ENCODE measurements around the gene PHACTR1. TPM values are rescaled to one million over a fixed set of nuclear protein-coding genes. Genes with fewer than 3 reads are reported as not detected.

PHACTR1 gene
- polyA plus RNA-seq, 1 of the 3 experiments (the other 2 are of a cell fraction), result 0.12 TPM

GRCh38 chr6:13314806-13315205 is 598.2 kb downstream of the PHACTR1 start:
- H3F3A ChIP-seq (replicated peaks; ENCODE audit: insufficient read depth), result no peaks in the 10 kb centered on the region
- TF ChIP-seq FOXJ3 (CRISPR knock-in tag; IDR thresholded peaks at IDR 0.05), result no peak
- TF ChIP-seq GATA2 (CRISPR knock-in tag; IDR thresholded peaks at IDR 0.05), result no peak
- TF ChIP-seq NFIC (IDR thresholded peaks at IDR 0.05; ENCODE audit: borderline replicate concordance), result no peak
- no peak for TF ChIP-seq TCF12 (IDR thresholded peaks at IDR 0.05)
- TF ChIP-seq SMC3 (IDR thresholded peaks at IDR 0.05; ENCODE audit: low read depth, low read length), result no peak
- TF ChIP-seq POLR2AphosphoS5 (IDR thresholded peaks at IDR 0.05; ENCODE audit: low read depth, low read length), result no peak
- TF ChIP-seq TEAD4 (IDR thresholded peaks at IDR 0.05; ENCODE audit: borderline replicate concordance, insufficient read depth), result no peak
- TF ChIP-seq RXRA (IDR thresholded peaks at IDR 0.05; ENCODE audit: borderline replicate concordance, low read depth), result no peak
- TF ChIP-seq FOXM1 (IDR thresholded peaks at IDR 0.05; ENCODE audit: low read depth), result no peak
- TF ChIP-seq MEF2A (IDR thresholded peaks at IDR 0.05; ENCODE audit: borderline replicate concordance, low read depth), result no peak
- TF ChIP-seq FOSL2 (IDR thresholded peaks at IDR 0.05; ENCODE audit: borderline replicate concordance, low read depth), result no peak
- TF ChIP-seq RCOR1 (IDR thresholded peaks at IDR 0.05; ENCODE audit: low read length), result no peak
- no peak for TF ChIP-seq GABPA (IDR thresholded peaks at IDR 0.05; ENCODE audit: low read depth)
- POLR2A ChIA-PET, result no interaction called here

GRCh38 chr6:13315896-13316295 is 599.3 kb downstream of the PHACTR1 start:
- Histone ChIP-seq H3K4me1 (ENCODE audit: control insufficient read depth in 1 of 2, insufficient read depth in 2 of 2, low read depth in 1 of 2, low read length in 1 of 2) (no peaks in the 10 kb centered on the region), H3K9me3 (no peaks in the 10 kb centered on the region), H3F3A (replicated peaks; ENCODE audit: insufficient read depth) (no peaks in the 10 kb centered on the region), H3K36me3 (replicated peaks in 1 of 2; ENCODE audit: control insufficient read depth in 1 of 2, insufficient read depth in 2 of 2, low read length in 1 of 2) (peaks cover 81 to 82% of the 10 kb centered on the region in 2 experiments), H2AFZ (ENCODE audit: low read depth) (no peak overlapping the region), H3K79me2 (ENCODE audit: insufficient read depth) (no peaks in the 10 kb centered on the region; the same call in 1 of the 2 replicates), H3K9me2 (no peaks in the 10 kb centered on the region), H3K9ac (no peak overlapping the region), H4K20me1 (ENCODE audit: insufficient read depth) (no peaks in the 10 kb centered on the region), H3K4me2 (no peak overlapping the region), H3K4me3 (ENCODE audit: low read depth in 2 of 2, low read length in 1 of 2) (no peak overlapping the region), H3K27ac (ENCODE audit: low read depth in 2 of 2, low read length in 1 of 2) (no peak overlapping the region), H3K27me3 (ENCODE audit: insufficient read depth) (no peaks in the 10 kb centered on the region)
- no peak for DNase-seq
- 90% methylated on average over 5 of the region's 5 CpGs for WGBS (ENCODE audit: low lambda C conversion rate)
- CTCF ChIA-PET, result no interaction called here
- POLR2A ChIA-PET, result interaction anchor here (0.6 kb wide), 1 partner anchor 73 kb away, joined by 3 read pairs; no protein-coding TSS in a partner anchor
- no peak for TF ChIP-seq TAF1 (IDR thresholded peaks at IDR 0.05; ENCODE audit: borderline replicate concordance, low read depth, low read length)
- TF ChIP-seq SIN3A (IDR thresholded peaks at IDR 0.05; ENCODE audit: borderline replicate concordance, low read depth, low read length), result no peak
- no peak for TF ChIP-seq ZBTB33 (IDR thresholded peaks at IDR 0.05; ENCODE audit: borderline replicate concordance, low read depth)
- TF ChIP-seq RXRA (IDR thresholded peaks at IDR 0.05; ENCODE audit: borderline replicate concordance, low read depth), result no peak
- no peak for TF ChIP-seq CHD2 (IDR thresholded peaks at IDR 0.05; ENCODE audit: low read length, partially characterized antibody)
- no peak for TF ChIP-seq IRF3 (IDR thresholded peaks at IDR 0.05; ENCODE audit: low read depth, low read length)

More at GRCh38 chr6:13314806-13315205, 598.2 kb downstream of the PHACTR1 start:
- Histone ChIP-seq H3K4me2 (no peak overlapping the region), H3K36me3 (replicated peaks in 1 of 2; ENCODE audit: control insufficient read depth in 1 of 2, insufficient read depth in 2 of 2, low read length in 1 of 2) (peaks cover 75 to 79% of the 10 kb centered on the region in 2 experiments), H2AFZ (ENCODE audit: low read depth) (no peak overlapping the region), H3K79me2 (ENCODE audit: insufficient read depth) (no peaks in the 10 kb centered on the region; the same call in 1 of the 2 replicates), H3K4me1 (ENCODE audit: control insufficient read depth in 1 of 2, insufficient read depth in 2 of 2, low read depth in 1 of 2, low read length in 1 of 2) (no peaks in the 10 kb centered on the region), H3K9me3 (no peaks in the 10 kb centered on the region), H3K27ac (ENCODE audit: low read depth in 2 of 2, low read length in 1 of 2) (no peak overlapping the region), H3K4me3 (ENCODE audit: low read depth in 2 of 2, low read length in 1 of 2) (no peak overlapping the region), H4K20me1 (ENCODE audit: insufficient read depth) (no peaks in the 10 kb centered on the region), H3K27me3 (ENCODE audit: insufficient read depth) (no peaks in the 10 kb centered on the region), H3K9me2 (no peaks in the 10 kb centered on the region), H3K9ac (no peak overlapping the region)
- DNase-seq, result no peak
- CTCF ChIA-PET, result interaction anchor here (1.0 to 1.7 kb wide), 4 partner anchors 16 to 416 kb away, joined by 3 to 5 read pairs (median 4); no protein-coding TSS in a partner anchor

Measured in SK-N-SH (cell line).